Fibroblast of lung (primary cell): ENCODE results near the gene PPP1R3F. TPM values are rescaled to one million over a fixed set of nuclear protein-coding genes. Genes with fewer than 3 reads are reported as not detected.

Experiments used
- DNase-seq, 2 donors: peaks; one replicate each; pipeline versions ENCODE4 v3.0.0 to v3.0.0-alpha.2; 2010; ENCODE audit warnings: low read depth in 2 of 2
- H2AFZ ChIP-seq: 2 replicates; pipeline ENCODE4 v1.5.1; 2012; ENCODE audit warnings: low read length, control low read depth, inconsistent platforms
- H3K27ac ChIP-seq: 2 replicates; pipeline ENCODE4 v1.5.1; 2011; ENCODE audit warnings: low read length, control low read depth; ENCODE audit not compliant: insufficient read depth
- H3K27me3 ChIP-seq: 2 replicates; pipeline ENCODE4 v1.5.1; 2011; ENCODE audit warnings: mild to moderate bottlenecking, low read length; ENCODE audit not compliant: control insufficient read depth, insufficient read depth
- H3K36me3 ChIP-seq: 2 replicates; pipeline ENCODE4 v1.5.1; 2011; ENCODE audit warnings: low read length; ENCODE audit not compliant: control insufficient read depth, insufficient read depth
- H3K4me1 ChIP-seq: 2 replicates; pipeline ENCODE4 v1.5.1; 2011; ENCODE audit warnings: low read length; ENCODE audit not compliant: control insufficient read depth, insufficient read depth; ENCODE audit errors: extremely low read depth
- H3K4me2 ChIP-seq: 2 replicates; pipeline ENCODE4 v1.5.1; 2011; ENCODE audit warnings: low read length, control low read depth; ENCODE audit not compliant: insufficient read depth; ENCODE audit errors: extremely low read depth
- H3K4me3 ChIP-seq, 4 experiments: fragments of 200-600 bp in 1 of 4; sonication (generic) in 1 of 4; replicated peaks in 1 of 4; 2 replicates each; pipeline ENCODE4 v1.5.1; 2011 to 2016; ENCODE audit warnings: low read length in 4 of 4, low read depth in 3 of 4, mild to moderate bottlenecking in 3 of 4, control low read depth in 2 of 4, inconsistent platforms in 1 of 4, mixed read lengths in 1 of 4; ENCODE audit not compliant: insufficient read depth in 1 of 4; ENCODE audit errors: control extremely low read depth in 1 of 4
- H3K79me2 ChIP-seq: 2 replicates; pipeline ENCODE4 v1.5.1; 2012; ENCODE audit warnings: mild to moderate bottlenecking, low read length, inconsistent platforms; ENCODE audit not compliant: control insufficient read depth, insufficient read depth
- H3K9ac ChIP-seq: 2 replicates; pipeline ENCODE4 v1.5.1; 2011; ENCODE audit warnings: mild to moderate bottlenecking, low read length, control low read depth; ENCODE audit not compliant: insufficient read depth
- H3K9me3 ChIP-seq: 2 replicates; pipeline ENCODE4 v1.5.1; 2012; ENCODE audit warnings: low read depth, low read length; ENCODE audit not compliant: control insufficient read depth, insufficient read depth
- H4K20me1 ChIP-seq: 2 replicates; pipeline ENCODE4 v1.5.1; 2011; ENCODE audit warnings: low read length; ENCODE audit not compliant: control insufficient read depth, insufficient read depth; ENCODE audit errors: extremely low read depth
- CTCF ChIP-seq, 2 donors: IDR thresholded peaks in 1 of 2; conservative IDR thresholded peaks in 1 of 2; 1 replicate in 1 of 2; 2 replicates in 1 of 2; pipeline ENCODE4 v1.5.1; 2011 to 2012; ENCODE audit warnings: low read length in 2 of 2, control low read depth in 1 of 2, inconsistent platforms in 1 of 2, low read depth in 1 of 2, mild to moderate bottlenecking in 1 of 2
- EZH2 ChIP-seq: IDR thresholded peaks from 2 replicates; pipeline ENCODE4 v1.5.1; 2012; ENCODE audit warnings: low read length, control low read depth, mild to moderate bottlenecking; ENCODE audit errors: missing control alignments
- polyA plus RNA-seq, 2 donors: library from polyadenylated mRNA; depleted of rRNA in 1 of 2; stranded (reverse) in 1 of 2; unstranded in 1 of 2; fragments of >200 nt; gene quantifications; 2 replicates each; pipeline ENCODE4 v1.2.1, GENCODE V29; 2011 to 2012; ENCODE audit warnings: missing spikeins in 1 of 2
- total RNA-seq: library from RNA; depleted of rRNA; stranded (reverse); fragments of >200 nt; gene quantifications from 2 replicates; pipeline ENCODE4 v1.2.1, GENCODE V29; 2014

The PPP1R3F gene
- total and polyA plus RNA-seq, 2 donors (not counting 1 experiment from before 2014, with no cell fraction given), result 0.93 to 6.8 TPM

GRCh38 chrX:49276671-49277534, 7.3 kb downstream of the PPP1R3F start:
- H3K4me1 ChIP-seq, result no peaks in the 10 kb centered on the region
- no peak for TF ChIP-seq CTCF (conservative IDR thresholded peaks at IDR 0.05 in 1 of 2, IDR thresholded peaks at IDR 0.05 in 1 of 2; ENCODE audit: low read depth in 1 of 2, low read length in 2 of 2)
- TF ChIP-seq EZH2, result no peak
- H3K4me3 ChIP-seq, result no peak overlapping the region
- no peaks in the 10 kb centered on the region for H3K27me3 ChIP-seq
- H3K27ac ChIP-seq, result no peak overlapping the region
- H3K79me2 ChIP-seq, result peaks cover 3% of the 10 kb centered on the region
- no peak overlapping the region for H3K9ac ChIP-seq
- no peak overlapping the region for H2AFZ ChIP-seq
- H3K4me2 ChIP-seq, result no peak overlapping the region
- H3K9me3 ChIP-seq, result no peaks in the 10 kb centered on the region
- no peaks in the 10 kb centered on the region for H4K20me1 ChIP-seq
- no peaks in the 10 kb centered on the region for H3K36me3 ChIP-seq
- peak in 1 of 2 donors; percentile 3 for DNase-seq

GRCh38 chrX:49277535-49277830, 7.9 kb downstream of the PPP1R3F start:
- no peak overlapping the region for H3K9ac ChIP-seq
- H2AFZ ChIP-seq, result no peak overlapping the region
- no peaks in the 10 kb centered on the region for H3K9me3 ChIP-seq
- H3K27ac ChIP-seq, result no peak overlapping the region
- TF ChIP-seq EZH2 (no peak), CTCF (conservative IDR thresholded peaks at IDR 0.05 in 1 of 2, IDR thresholded peaks at IDR 0.05 in 1 of 2; ENCODE audit: low read depth in 1 of 2, low read length in 2 of 2) (no peak)
- no peak overlapping the region for H3K4me3 ChIP-seq
- H3K36me3 ChIP-seq, result no peaks in the 10 kb centered on the region
- H3K4me2 ChIP-seq, result no peak overlapping the region
- H3K27me3 ChIP-seq, result no peaks in the 10 kb centered on the region
- DNase-seq, result no peak
- H4K20me1 ChIP-seq, result no peaks in the 10 kb centered on the region
- H3K4me1 ChIP-seq, result no peaks in the 10 kb centered on the region
- H3K79me2 ChIP-seq, result no peaks in the 10 kb centered on the region

- Histone ChIP-seq H3K4me3 (no peak overlapping the region), H3K4me2 (no peak overlapping the region), H3K9ac (no peak overlapping the region), H3K79me2 (no peaks in the 10 kb centered on the region), H3K36me3 (no peaks in the 10 kb centered on the region), H3K4me1 (no peaks in the 10 kb centered on the region), H3K27me3 (no peaks in the 10 kb centered on the region), H2AFZ (no peak overlapping the region), H3K27ac (no peak overlapping the region), H3K9me3 (no peaks in the 10 kb centered on the region), H4K20me1 (no peaks in the 10 kb centered on the region)
- TF ChIP-seq CTCF (conservative IDR thresholded peaks at IDR 0.05 in 1 of 2, IDR thresholded peaks at IDR 0.05 in 1 of 2; ENCODE audit: low read depth in 1 of 2, low read length in 2 of 2) (no peak), EZH2 (no peak)
- DNase-seq, result no peak
These were observed 8.5 kb downstream of the PPP1R3F start for GRCh38 chrX:49278081-49278480.
